Measurements from ENCODE around the gene GULP1. TPM values are rescaled to one million over a fixed set of nuclear protein-coding genes. Genes with fewer than 3 reads are reported as not detected.

GULP1 gene
- total RNA-seq, 1 experiment from 2014 or later, result 75.1 TPM

GRCh38 chr2:188330316-188331053 is 38.8 kb downstream of the GULP1 start (continued):
- TF ChIP-seq ZNF232 (CRISPR knock-in tag; IDR thresholded peaks at IDR 0.05) (no peak), EMX1 (CRISPR knock-in tag; IDR thresholded peaks at IDR 0.05) (no peak), ZBTB43 (CRISPR knock-in tag; IDR thresholded peaks at IDR 0.05) (no peak), ZNF396 (CRISPR knock-in tag; IDR thresholded peaks at IDR 0.05; ENCODE audit: borderline replicate concordance) (no peak), NFYB (CRISPR knock-in tag; conservative IDR thresholded peaks at IDR 0.05; ENCODE audit: low read depth) (no peak), ESRRA (CRISPR knock-in tag; IDR thresholded peaks at IDR 0.05; ENCODE audit: borderline replicate concordance) (no peak), ATF3 (CRISPR knock-in tag; conservative IDR thresholded peaks at IDR 0.05) (no peak)
- TF ChIP-seq, protein P1, sequence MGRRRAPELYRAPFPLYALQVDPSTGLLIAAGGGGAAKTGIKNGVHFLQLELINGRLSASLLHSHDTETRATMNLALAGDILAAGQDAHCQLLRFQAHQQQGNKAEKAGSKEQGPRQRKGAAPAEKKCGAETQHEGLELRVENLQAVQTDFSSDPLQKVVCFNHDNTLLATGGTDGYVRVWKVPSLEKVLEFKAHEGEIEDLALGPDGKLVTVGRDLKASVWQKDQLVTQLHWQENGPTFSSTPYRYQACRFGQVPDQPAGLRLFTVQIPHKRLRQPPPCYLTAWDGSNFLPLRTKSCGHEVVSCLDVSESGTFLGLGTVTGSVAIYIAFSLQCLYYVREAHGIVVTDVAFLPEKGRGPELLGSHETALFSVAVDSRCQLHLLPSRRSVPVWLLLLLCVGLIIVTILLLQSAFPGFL (CRISPR knock-in tag; IDR thresholded peaks at IDR 0.05; ENCODE audit: borderline replicate concordance), result no peak
- TF ChIP-seq, protein P2, sequence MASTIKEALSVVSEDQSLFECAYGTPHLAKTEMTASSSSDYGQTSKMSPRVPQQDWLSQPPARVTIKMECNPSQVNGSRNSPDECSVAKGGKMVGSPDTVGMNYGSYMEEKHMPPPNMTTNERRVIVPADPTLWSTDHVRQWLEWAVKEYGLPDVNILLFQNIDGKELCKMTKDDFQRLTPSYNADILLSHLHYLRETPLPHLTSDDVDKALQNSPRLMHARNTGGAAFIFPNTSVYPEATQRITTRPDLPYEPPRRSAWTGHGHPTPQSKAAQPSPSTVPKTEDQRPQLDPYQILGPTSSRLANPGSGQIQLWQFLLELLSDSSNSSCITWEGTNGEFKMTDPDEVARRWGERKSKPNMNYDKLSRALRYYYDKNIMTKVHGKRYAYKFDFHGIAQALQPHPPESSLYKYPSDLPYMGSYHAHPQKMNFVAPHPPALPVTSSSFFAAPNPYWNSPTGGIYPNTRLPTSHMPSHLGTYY (CRISPR knock-in tag; IDR thresholded peaks at IDR 0.05), result no peak

- no peaks in the 10 kb centered on the region for H3K9me3 Mint-ChIP-seq
- H3K4me1 Mint-ChIP-seq, result peaks cover 44% of the 10 kb centered on the region
- H3K27me3 Mint-ChIP-seq (ENCODE audit: low read depth), result no peaks in the 10 kb centered on the region
- H3K36me3 Mint-ChIP-seq, result peaks cover 7% of the 10 kb centered on the region; the same call in 1 of the 2 replicates
- no peak for ATAC-seq
- no peak overlapping the region for H3K4me3 Mint-ChIP-seq
- POLR2A ChIA-PET, result interaction anchor here (0.8 kb wide), 1 partner anchor 19 kb away, joined by 3 read pairs; no protein-coding TSS in a partner anchor
- peak overlapping the region; percentile 63 for H3K27ac Mint-ChIP-seq
- DNase-seq (ENCODE audit: low spot score), result no peak
- CTCF ChIA-PET, result interaction anchor here (0.8 kb wide), 1 partner anchor 41 kb away, joined by 3 read pairs; the partner anchor contains the start of gene GULP1
- no peak for TF ChIP-seq NFYB (CRISPR knock-in tag; conservative IDR thresholded peaks at IDR 0.05; ENCODE audit: low read depth)
- TF ChIP-seq, protein P3, sequence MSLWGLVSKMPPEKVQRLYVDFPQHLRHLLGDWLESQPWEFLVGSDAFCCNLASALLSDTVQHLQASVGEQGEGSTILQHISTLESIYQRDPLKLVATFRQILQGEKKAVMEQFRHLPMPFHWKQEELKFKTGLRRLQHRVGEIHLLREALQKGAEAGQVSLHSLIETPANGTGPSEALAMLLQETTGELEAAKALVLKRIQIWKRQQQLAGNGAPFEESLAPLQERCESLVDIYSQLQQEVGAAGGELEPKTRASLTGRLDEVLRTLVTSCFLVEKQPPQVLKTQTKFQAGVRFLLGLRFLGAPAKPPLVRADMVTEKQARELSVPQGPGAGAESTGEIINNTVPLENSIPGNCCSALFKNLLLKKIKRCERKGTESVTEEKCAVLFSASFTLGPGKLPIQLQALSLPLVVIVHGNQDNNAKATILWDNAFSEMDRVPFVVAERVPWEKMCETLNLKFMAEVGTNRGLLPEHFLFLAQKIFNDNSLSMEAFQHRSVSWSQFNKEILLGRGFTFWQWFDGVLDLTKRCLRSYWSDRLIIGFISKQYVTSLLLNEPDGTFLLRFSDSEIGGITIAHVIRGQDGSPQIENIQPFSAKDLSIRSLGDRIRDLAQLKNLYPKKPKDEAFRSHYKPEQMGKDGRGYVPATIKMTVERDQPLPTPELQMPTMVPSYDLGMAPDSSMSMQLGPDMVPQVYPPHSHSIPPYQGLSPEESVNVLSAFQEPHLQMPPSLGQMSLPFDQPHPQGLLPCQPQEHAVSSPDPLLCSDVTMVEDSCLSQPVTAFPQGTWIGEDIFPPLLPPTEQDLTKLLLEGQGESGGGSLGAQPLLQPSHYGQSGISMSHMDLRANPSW (CRISPR knock-in tag; conservative IDR thresholded peaks at IDR 0.05; ENCODE audit: low read depth), result no peak
- TF ChIP-seq MXD4 (CRISPR knock-in tag; IDR thresholded peaks at IDR 0.05; ENCODE audit: borderline replicate concordance), result no peak
- TF ChIP-seq ZNF317 (CRISPR knock-in tag; IDR thresholded peaks at IDR 0.05; ENCODE audit: borderline replicate concordance, low read depth), result no peak
- no peak for TF ChIP-seq ZNF281 (CRISPR knock-in tag; IDR thresholded peaks at IDR 0.05)
- TF ChIP-seq, protein P4, sequence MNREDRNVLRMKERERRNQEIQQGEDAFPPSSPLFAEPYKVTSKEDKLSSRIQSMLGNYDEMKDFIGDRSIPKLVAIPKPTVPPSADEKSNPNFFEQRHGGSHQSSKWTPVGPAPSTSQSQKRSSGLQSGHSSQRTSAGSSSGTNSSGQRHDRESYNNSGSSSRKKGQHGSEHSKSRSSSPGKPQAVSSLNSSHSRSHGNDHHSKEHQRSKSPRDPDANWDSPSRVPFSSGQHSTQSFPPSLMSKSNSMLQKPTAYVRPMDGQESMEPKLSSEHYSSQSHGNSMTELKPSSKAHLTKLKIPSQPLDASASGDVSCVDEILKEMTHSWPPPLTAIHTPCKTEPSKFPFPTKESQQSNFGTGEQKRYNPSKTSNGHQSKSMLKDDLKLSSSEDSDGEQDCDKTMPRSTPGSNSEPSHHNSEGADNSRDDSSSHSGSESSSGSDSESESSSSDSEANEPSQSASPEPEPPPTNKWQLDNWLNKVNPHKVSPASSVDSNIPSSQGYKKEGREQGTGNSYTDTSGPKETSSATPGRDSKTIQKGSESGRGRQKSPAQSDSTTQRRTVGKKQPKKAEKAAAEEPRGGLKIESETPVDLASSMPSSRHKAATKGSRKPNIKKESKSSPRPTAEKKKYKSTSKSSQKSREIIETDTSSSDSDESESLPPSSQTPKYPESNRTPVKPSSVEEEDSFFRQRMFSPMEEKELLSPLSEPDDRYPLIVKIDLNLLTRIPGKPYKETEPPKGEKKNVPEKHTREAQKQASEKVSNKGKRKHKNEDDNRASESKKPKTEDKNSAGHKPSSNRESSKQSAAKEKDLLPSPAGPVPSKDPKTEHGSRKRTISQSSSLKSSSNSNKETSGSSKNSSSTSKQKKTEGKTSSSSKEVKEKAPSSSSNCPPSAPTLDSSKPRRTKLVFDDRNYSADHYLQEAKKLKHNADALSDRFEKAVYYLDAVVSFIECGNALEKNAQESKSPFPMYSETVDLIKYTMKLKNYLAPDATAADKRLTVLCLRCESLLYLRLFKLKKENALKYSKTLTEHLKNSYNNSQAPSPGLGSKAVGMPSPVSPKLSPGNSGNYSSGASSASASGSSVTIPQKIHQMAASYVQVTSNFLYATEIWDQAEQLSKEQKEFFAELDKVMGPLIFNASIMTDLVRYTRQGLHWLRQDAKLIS (CRISPR knock-in tag; IDR thresholded peaks at IDR 0.05; ENCODE audit: borderline replicate concordance), result no peak
- no peak for TF ChIP-seq ETV6 (CRISPR knock-in tag; IDR thresholded peaks at IDR 0.05)
- no peak for TF ChIP-seq NR1H2 (CRISPR knock-in tag; IDR thresholded peaks at IDR 0.05)
- TF ChIP-seq, protein P5, sequence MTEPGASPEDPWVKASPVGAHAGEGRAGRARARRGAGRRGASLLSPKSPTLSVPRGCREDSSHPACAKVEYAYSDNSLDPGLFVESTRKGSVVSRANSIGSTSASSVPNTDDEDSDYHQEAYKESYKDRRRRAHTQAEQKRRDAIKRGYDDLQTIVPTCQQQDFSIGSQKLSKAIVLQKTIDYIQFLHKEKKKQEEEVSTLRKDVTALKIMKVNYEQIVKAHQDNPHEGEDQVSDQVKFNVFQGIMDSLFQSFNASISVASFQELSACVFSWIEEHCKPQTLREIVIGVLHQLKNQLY (CRISPR knock-in tag; IDR thresholded peaks at IDR 0.05), result no peak
- no peak for TF ChIP-seq CBFB (CRISPR knock-in tag; IDR thresholded peaks at IDR 0.05; ENCODE audit: low read depth)
- TF ChIP-seq NR3C1 (CRISPR knock-in tag; conservative IDR thresholded peaks at IDR 0.05; ENCODE audit: low read depth), result no peak
- no peak for TF ChIP-seq JAZF1 (CRISPR knock-in tag; IDR thresholded peaks at IDR 0.05)
- no peak for TF ChIP-seq CREM (CRISPR knock-in tag; IDR thresholded peaks at IDR 0.05)
Observed at GRCh38 chr2:188332619-188333018, 40.9 kb downstream of the GULP1 start.

Measured in WTC11 (cell line).